ENCODE data around the gene SFT2D3. TPM values are rescaled to one million over a fixed set of nuclear protein-coding genes. Genes with fewer than 3 reads are reported as not detected.

SFT2D3 gene
- total and polyA plus RNA-seq, 3 donors from 2014 or later, result 7.4 to 13.2 (median 12.9) TPM

DNA sequence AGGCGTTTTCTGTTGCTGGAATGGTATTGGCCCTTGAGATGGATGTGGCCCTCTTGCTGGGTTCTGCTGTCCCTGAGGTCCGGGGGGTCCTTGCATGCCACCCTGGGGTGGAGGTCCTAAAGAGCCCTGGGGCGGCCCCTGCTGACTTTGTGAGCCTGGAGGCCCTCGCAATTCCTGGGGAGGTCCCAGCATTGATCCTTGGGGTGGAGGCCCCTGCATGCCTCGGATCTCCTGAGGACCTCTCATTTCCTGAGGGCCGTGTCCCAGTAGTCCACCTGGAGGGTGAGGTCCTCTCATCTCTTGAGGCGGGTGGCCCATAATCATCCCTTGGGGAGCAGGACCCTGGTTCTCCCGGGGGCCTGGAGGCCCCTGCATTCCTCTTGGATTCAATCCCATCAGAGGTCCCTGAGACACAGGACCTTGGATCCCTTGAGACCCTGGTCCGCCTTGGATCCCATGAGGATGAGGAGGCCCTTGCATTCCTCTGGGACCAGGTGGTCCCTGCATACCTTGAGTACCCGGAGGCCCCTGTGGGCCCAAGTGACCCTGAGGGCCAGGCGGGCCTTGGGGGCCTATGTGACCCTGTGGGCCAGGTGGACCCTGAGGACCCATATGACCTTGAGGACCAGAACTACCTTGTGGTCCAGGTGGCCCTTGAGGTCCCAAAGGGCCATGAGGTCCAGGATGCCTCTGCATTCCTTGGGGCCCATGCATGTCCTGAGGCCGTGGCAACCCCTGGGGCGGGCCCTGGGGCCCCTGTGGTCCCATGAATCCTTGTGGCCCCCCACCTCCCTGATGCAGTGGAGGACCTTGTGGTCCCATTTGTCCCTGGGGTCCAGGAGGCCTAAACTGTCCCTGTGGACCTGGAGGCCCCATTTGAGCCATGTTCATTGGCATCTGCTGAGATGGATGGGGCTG is 18.3 kb downstream of the SFT2D3 start:
- DNase-seq, result no peak
- WGBS, 2 donors, result 89 to 93% methylated on average over 1 to 13 of the region's 13 CpGs
- no peaks in the 10 kb centered on the region for H3K36me3 ChIP-seq (ENCODE audit: low read depth, missing control alignments)

DNA sequence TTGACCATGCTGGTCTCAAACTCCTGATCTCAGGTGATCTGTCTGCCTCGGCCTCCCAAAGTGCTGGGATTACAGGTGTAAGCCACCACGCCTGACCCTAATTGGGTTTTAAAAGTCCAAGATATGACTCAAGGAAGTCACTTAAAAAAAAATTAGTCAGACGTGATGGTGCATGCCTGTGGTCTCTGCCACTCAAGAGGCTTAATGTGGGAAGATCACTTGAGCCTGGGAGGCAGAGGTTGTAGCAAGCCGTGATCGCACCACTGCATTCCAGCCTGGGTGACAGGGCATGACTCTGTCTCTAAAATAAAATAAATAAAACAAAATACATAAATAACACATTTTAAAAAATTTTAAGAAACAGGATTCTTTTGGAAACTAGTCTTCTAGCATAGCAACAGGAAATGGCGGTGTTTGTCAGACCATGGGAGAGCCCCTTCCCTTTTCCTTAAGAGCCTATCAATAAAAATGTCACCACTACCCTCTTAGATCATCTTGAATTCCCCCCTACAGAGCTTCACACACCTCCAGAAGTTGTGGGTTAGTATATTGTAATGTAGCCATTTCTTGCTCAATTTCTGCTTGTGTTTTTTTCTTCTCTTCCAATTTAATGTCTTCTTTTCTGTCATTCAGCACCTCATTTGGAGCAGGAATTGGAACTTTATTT is 20.1 kb downstream of the SFT2D3 start:
- no peak overlapping the region for H3K27ac ChIP-seq
- no peaks in the 10 kb centered on the region for H3K9me3 ChIP-seq
- no peak for DNase-seq
- no peak for TF ChIP-seq POLR2A (IDR thresholded peaks at IDR 0.05)
- TF ChIP-seq, protein P1, sequence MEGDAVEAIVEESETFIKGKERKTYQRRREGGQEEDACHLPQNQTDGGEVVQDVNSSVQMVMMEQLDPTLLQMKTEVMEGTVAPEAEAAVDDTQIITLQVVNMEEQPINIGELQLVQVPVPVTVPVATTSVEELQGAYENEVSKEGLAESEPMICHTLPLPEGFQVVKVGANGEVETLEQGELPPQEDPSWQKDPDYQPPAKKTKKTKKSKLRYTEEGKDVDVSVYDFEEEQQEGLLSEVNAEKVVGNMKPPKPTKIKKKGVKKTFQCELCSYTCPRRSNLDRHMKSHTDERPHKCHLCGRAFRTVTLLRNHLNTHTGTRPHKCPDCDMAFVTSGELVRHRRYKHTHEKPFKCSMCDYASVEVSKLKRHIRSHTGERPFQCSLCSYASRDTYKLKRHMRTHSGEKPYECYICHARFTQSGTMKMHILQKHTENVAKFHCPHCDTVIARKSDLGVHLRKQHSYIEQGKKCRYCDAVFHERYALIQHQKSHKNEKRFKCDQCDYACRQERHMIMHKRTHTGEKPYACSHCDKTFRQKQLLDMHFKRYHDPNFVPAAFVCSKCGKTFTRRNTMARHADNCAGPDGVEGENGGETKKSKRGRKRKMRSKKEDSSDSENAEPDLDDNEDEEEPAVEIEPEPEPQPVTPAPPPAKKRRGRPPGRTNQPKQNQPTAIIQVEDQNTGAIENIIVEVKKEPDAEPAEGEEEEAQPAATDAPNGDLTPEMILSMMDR (IDR thresholded peaks at IDR 0.05), result no peak
- intact Hi-C loops (cut with DNase I; ENCODE audit: low total_unique reads), result no loop called here
- H3K4me3 ChIP-seq, result no peak overlapping the region
- no peaks in the 10 kb centered on the region for H3K36me3 ChIP-seq (ENCODE audit: low read depth, missing control alignments)
- 95% methylated on average over 6 of the region's 6 CpGs for WGBS, 2 donors
- H3K27me3 ChIP-seq, result no peaks in the 10 kb centered on the region
- no peaks in the 10 kb centered on the region for H3K4me1 ChIP-seq

More for the DNA sequence above, 18.3 kb downstream of the SFT2D3 start:
- intact Hi-C loops (cut with DNase I; ENCODE audit: low total_unique reads), result no loop called here
- H3K27me3 ChIP-seq, result no peaks in the 10 kb centered on the region
- no peak for TF ChIP-seq POLR2A (IDR thresholded peaks at IDR 0.05)
- TF ChIP-seq, protein P1 (IDR thresholded peaks at IDR 0.05), result no peak
- H3K9me3 ChIP-seq, result no peaks in the 10 kb centered on the region
- no peak overlapping the region for H3K4me3 ChIP-seq
- no peak overlapping the region for H3K27ac ChIP-seq
- no peaks in the 10 kb centered on the region for H3K4me1 ChIP-seq

DNA sequence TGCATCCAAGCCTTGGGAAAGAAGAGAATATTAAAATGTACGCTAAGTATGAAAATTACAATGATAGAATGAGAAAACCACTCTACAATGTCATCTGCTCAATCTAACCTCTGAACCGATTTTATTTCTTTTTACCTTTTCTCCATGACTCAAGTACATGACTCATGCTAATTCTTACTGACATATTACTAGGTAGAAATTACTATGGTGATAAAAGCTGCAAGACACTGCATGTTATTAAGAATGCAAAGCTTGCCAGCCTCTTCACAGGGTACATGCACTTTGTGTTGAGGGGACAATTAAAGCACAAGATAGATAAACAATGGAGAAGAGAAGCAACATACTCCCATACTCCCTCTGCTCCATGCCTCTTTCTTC is 20.7 kb downstream of the SFT2D3 start:
- intact Hi-C loops (cut with DNase I; ENCODE audit: low total_unique reads), result no loop called here
- no peak overlapping the region for H3K4me3 ChIP-seq
- TF ChIP-seq POLR2A (IDR thresholded peaks at IDR 0.05), result no peak
- TF ChIP-seq, protein P1 (IDR thresholded peaks at IDR 0.05), result no peak
- no peaks in the 10 kb centered on the region for H3K9me3 ChIP-seq
- no peak for DNase-seq
- H3K4me1 ChIP-seq, result no peaks in the 10 kb centered on the region
- H3K27me3 ChIP-seq, result no peaks in the 10 kb centered on the region
- H3K27ac ChIP-seq, result no peak overlapping the region
- 94 to 97% methylated on average over 2 of the region's 2 CpGs for WGBS, 2 donors
- H3K36me3 ChIP-seq (ENCODE audit: low read depth, missing control alignments), result no peaks in the 10 kb centered on the region

DNA sequence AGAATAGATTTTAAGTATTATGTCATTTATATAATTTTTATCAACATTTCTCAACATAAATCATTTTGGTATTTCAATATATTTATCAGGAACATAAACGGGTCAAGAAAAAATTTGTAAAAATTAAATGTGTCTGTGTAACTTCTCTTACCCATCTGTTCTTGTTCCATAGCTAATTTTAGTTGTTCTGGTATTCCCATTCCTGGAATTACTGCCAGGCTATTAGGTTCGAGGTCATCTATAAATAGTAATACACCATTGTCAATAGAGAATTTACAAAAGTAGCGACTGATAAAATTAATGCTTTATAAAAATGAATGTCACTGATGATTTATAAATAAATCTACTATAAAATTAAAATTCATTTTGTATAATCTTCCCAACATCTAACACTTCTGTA is 21.5 kb downstream of the SFT2D3 start:
- no peak for TF ChIP-seq POLR2A (IDR thresholded peaks at IDR 0.05)
- TF ChIP-seq, protein P1 (IDR thresholded peaks at IDR 0.05), result no peak

More for the DNA sequence above, 21.5 kb downstream of the SFT2D3 start:
- no peaks in the 10 kb centered on the region for H3K9me3 ChIP-seq
- H3K4me1 ChIP-seq, result no peaks in the 10 kb centered on the region
- H3K4me3 ChIP-seq, result no peak overlapping the region
- H3K27ac ChIP-seq, result no peak overlapping the region
- no peaks in the 10 kb centered on the region for H3K27me3 ChIP-seq
- 58 to 68% methylated on average over 3 of the region's 3 CpGs for WGBS, 2 donors
- DNase-seq, result no peak
- no peaks in the 10 kb centered on the region for H3K36me3 ChIP-seq (ENCODE audit: low read depth, missing control alignments)
- intact Hi-C loops (cut with DNase I; ENCODE audit: low total_unique reads), result no loop called here

Measured in testis (tissue), 3 donors.